CD4-positive, alpha-beta T cell treated with Interleukin-1 beta for 1 hour (primary cell): Measurements from ENCODE around the gene ZBTB7C.

Experiments
- DNase-seq, 2 donors: peaks; one replicate each; pipeline ENCODE4 v3.0.0-alpha.2; 2020 to 2022

ZBTB7C gene

GRCh38 chr18:48106498-48106897 is 302.7 kb downstream of the ZBTB7C start:
- no peak for DNase-seq

GRCh38 chr18:48105317-48105716 is 303.9 kb downstream of the ZBTB7C start:
- DNase-seq: no peak

GRCh38 chr18:48104705-48105104 is 304.5 kb downstream of the ZBTB7C start:
- DNase-seq: no peak

GRCh38 chr18:48100651-48101165 is 308.5 kb downstream of the ZBTB7C start:
- no peak for DNase-seq

GRCh38 chr18:48100165-48100575 is 309.0 kb downstream of the ZBTB7C start:
- no peak for DNase-seq

- DNase-seq: no peak
Observed at GRCh38 chr18:48099481-48100164, 309.6 kb downstream of the ZBTB7C start.

- DNase-seq: no peak
Observed at GRCh38 chr18:48098538-48098937, 310.6 kb downstream of the ZBTB7C start.

GRCh38 chr18:48098007-48098406 is 311.2 kb downstream of the ZBTB7C start:
- no peak for DNase-seq

GRCh38 chr18:48095726-48096125 is 313.5 kb downstream of the ZBTB7C start:
- DNase-seq: no peak

GRCh38 chr18:48093104-48093503 is 316.1 kb downstream of the ZBTB7C start:
- no peak for DNase-seq

GRCh38 chr18:48091869-48092497 is 317.2 kb downstream of the ZBTB7C start:
- no peak for DNase-seq

- DNase-seq: no peak
Observed at GRCh38 chr18:48090702-48091101, 318.5 kb downstream of the ZBTB7C start.

GRCh38 chr18:48090021-48090420 is 319.2 kb downstream of the ZBTB7C start:
- no peak for DNase-seq

- no peak for DNase-seq
Observed at GRCh38 chr18:48085781-48086487, 323.2 kb downstream of the ZBTB7C start.

GRCh38 chr18:48084858-48085257 is 324.3 kb downstream of the ZBTB7C start:
- no peak for DNase-seq

GRCh38 chr18:48084041-48084757 is 325.0 kb downstream of the ZBTB7C start:
- no peak for DNase-seq

GRCh38 chr18:48080546-48080945 is 328.6 kb downstream of the ZBTB7C start:
- DNase-seq: no peak

GRCh38 chr18:48079885-48080284 is 329.3 kb downstream of the ZBTB7C start:
- DNase-seq: no peak

- DNase-seq: no peak
Observed at GRCh38 chr18:48078448-48078847, 330.7 kb downstream of the ZBTB7C start.

GRCh38 chr18:48077291-48077690 is 331.9 kb downstream of the ZBTB7C start:
- DNase-seq: no peak

GRCh38 chr18:48076461-48076860 is 332.7 kb downstream of the ZBTB7C start:
- no peak for DNase-seq

GRCh38 chr18:48075707-48076093 is 333.5 kb downstream of the ZBTB7C start:
- no peak for DNase-seq
